Myometrial cell (primary cell): Measurements from ENCODE around the gene IFNA21. TPM values are rescaled to one million over a fixed set of nuclear protein-coding genes. Genes with fewer than 3 reads are reported as not detected.

ENCODE experiments used
- total RNA-seq: library from RNA; depleted of rRNA; stranded (reverse); fragments of >200 nt; gene quantifications from 2 replicates; pipeline ENCODE4 v1.2.3, GENCODE V29; 2015

The IFNA21 gene
- not detected in 2 replicates for total RNA-seq

DNA sequence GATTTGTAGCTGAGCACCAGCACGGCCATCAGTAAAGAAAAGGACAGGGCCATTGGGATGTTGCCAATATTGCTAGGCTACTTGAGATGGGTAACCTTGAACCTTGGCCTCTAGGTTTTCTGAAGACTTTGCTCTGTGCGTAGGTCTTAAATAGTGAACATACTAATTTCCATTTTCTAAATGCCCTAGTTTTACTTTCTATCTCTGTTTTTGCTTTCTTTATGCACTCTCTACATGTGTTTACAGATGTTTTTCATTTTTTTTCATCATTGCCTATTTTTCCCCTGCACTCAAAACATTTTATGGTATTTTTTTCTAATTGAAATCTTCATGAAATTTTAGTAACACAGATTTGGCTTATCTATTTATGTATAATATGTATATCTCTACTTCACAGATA lies at the start of gene IFNA21:
Gene IFNA21 (minus strand): TSS at position 101 of the 400 bp plus-strand sequence. CDS start 48 bp downstream, at position 53.

DNA sequence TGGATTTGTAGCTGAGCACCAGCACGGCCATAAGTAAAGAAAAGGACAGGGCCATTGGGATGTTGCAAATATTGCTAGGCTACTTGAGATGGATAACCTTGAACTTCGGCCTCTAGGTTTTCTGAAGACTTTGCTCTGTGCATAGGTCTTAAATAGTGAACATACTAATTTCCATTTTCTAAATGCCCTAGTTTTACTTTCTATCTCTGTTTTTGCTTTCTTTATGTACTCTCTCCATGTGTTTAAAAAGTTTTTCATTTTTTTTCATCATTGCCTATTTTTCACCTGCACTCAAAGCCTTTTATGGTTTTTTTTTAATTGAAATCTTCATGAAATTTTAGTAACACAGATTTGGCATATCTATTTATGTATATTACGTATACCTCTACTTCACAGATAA lies 40.6 kb upstream of the IFNA21 start, which contains the start of gene IFNA10:
Gene IFNA10 (minus strand): TSS at position 101 of the 400 bp plus-strand sequence. CDS start 46 bp downstream, at position 55.

DNA sequence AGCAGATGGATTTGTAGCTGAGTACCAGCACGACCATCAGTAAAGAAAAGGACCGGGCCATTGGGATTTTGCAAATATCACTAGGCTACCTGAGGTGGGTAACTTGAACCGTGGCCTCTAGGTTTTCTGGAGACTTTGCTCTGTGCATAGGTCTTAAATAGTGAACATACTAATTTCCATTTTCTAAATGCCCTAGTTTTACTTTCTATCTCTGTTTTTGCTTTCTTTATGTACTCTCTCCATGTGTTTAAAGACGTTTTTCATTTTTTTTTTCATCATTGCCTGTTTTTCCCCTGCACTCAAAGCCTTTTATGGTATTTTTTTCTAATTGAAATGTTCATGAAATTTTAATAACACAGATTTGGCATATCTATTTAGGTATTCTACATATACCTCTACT lies 35.6 kb upstream of the IFNA21 start, which contains the start of gene IFNA7:
Gene IFNA7 (minus strand): TSS at position 101 of the 400 bp plus-strand sequence. CDS start 40 bp downstream, at position 61.

DNA sequence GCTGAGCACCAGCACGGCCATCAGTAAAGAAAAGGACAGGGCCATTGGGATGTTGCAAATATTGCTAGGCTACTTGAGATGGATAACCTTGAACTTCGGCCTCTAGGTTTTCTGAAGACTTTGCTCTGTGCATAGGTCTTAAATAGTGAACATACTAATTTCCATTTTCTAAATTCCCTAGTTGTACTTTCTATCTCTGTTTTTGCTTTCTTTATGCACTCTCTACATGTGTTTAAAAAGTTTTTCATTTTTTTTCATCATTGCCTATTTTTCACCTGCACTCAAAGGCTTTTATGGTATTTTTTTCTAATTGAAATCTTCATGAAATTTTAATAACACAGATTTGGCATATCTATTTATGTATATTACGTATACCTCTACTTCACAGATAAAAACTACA lies 21.0 kb upstream of the IFNA21 start, which contains the start of gene IFNA4:
Gene IFNA4 (minus strand): TSS at position 101 of the 400 bp plus-strand sequence. CDS start 56 bp downstream, at position 45.

DNA sequence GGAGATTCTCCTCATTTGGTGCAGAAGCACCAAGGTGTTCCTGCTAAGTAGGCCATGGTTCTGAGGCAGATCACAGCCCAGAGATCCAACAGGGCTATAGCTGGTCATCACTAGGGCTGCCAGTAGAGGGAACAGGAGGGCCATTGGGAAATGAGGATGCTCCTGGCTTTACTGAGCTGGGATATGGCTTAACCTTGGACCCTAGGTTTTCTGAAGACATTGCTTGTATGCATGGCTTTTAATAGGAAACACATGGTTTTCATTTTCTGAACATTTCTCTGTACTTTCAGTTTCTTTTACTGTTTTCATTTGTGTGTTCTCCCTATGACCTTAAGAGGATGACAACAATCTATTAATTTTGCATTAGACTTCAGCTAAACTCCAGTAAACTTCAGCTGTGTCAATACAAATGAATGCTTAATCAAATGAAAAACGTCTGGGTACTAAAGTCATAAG lies 25.0 kb downstream of the IFNA21 start, which contains the start of gene IFNW1:
Gene IFNW1 (minus strand): TSS at position 406 of the 456 bp plus-strand sequence. CDS start 262 bp downstream, at position 144.

Other genes starting within 250 kb of the IFNA21 start
- 9.0 and 13.0 TPM in 2 replicates for gene HACD4, start 135.0 kb downstream of the IFNA21 start, total RNA-seq
- not detected in 2 replicates for gene IFNB1, start 88.7 kb downstream of the IFNA21 start, total RNA-seq
- not detected in 2 replicates for gene IFNW1, start 24.8 kb downstream of the IFNA21 start, total RNA-seq
- not detected in 2 replicates for gene IFNA4, start 20.9 kb upstream of the IFNA21 start, total RNA-seq
- gene IFNA7, start 35.5 kb upstream of the IFNA21 start, total RNA-seq, result not detected in 2 replicates
- not detected in 2 replicates for gene IFNA10, start 40.5 kb upstream of the IFNA21 start, total RNA-seq
- not detected in 2 replicates for gene IFNA16, start 50.7 kb upstream of the IFNA21 start, total RNA-seq
- not detected in 2 replicates for gene IFNA17, start 61.6 kb upstream of the IFNA21 start, total RNA-seq
- not detected in 2 replicates for gene IFNA14, start 73.3 kb upstream of the IFNA21 start, total RNA-seq
- gene IFNA5, start 138.7 kb upstream of the IFNA21 start, total RNA-seq, result not detected in 2 replicates
- 22.5 and 29.8 TPM in 2 replicates for gene KLHL9, start 168.7 kb upstream of the IFNA21 start, total RNA-seq
- not detected in 2 replicates for gene IFNA6, start 184.2 kb upstream of the IFNA21 start, total RNA-seq
- not detected in 2 replicates for gene IFNA13, start 201.4 kb upstream of the IFNA21 start, total RNA-seq
- gene IFNA2, start 218.7 kb upstream of the IFNA21 start, total RNA-seq, result not detected in 2 replicates
- gene IFNA8, start 242.5 kb upstream of the IFNA21 start, total RNA-seq, result not detected in 2 replicates